Activated CD8-positive, alpha-beta T cell treated with anti-CD3 and anti-CD28 coated beads for 36 hours (primary cell): ENCODE data around the gene RETREG3. TPM values are rescaled to one million over a fixed set of nuclear protein-coding genes. Genes with fewer than 3 reads are reported as not detected.
A peak's percentile ranks its signal among the peaks of the same experiment; 100 is the strongest.

Experiments
- ATAC-seq: fragments of 200-7000 bp; cut with Tn5 transposase; one replicate; pipeline ENCODE4 v1.10.0; 2021; ENCODE audit warnings: mild to moderate bottlenecking, moderate library complexity
- CTCF ChIA-PET: fragments of 350-600 bp; sonication (Branson Sonifier 250); formaldehyde crosslinking; loops from one replicate; lab custom pipeline; 2021; ENCODE audit warnings: antibody characterized with exemption; lab: Charles Lee
- POLR2A ChIA-PET: fragments of 350-600 bp; sonication (Branson Sonifier 250); formaldehyde crosslinking; loops from one replicate; lab custom pipeline; 2021; ENCODE audit warnings: antibody characterized with exemption; lab: Charles Lee
- DNase-seq: peaks from one replicate; pipeline ENCODE4 v3.0.0-alpha.2; 2020
- H3K27ac Mint-ChIP-seq: one replicate; pipeline ENCODE4 v1.8.0; 2021; ENCODE audit warnings: mild to moderate bottlenecking, mixed read lengths
- H3K27me3 Mint-ChIP-seq: one replicate; pipeline ENCODE4 v1.8.0; 2021; ENCODE audit warnings: mixed read lengths
- H3K36me3 Mint-ChIP-seq: one replicate; pipeline ENCODE4 v1.8.0; 2021; ENCODE audit warnings: low read depth, mixed read lengths
- H3K4me1 Mint-ChIP-seq: one replicate; pipeline ENCODE4 v1.8.0; 2021; ENCODE audit warnings: low read depth, mixed read lengths
- H3K4me3 Mint-ChIP-seq: one replicate; pipeline ENCODE4 v1.8.0; 2021; ENCODE audit warnings: mild to moderate bottlenecking, moderate library complexity, mixed read lengths
- H3K9me3 Mint-ChIP-seq: one replicate; pipeline ENCODE4 v1.8.0; 2021; ENCODE audit warnings: mixed read lengths
- CTCF ChIP-seq: fragments of 200-600 bp; IDR thresholded peaks from one replicate; pipeline ENCODE4 v1.8.0; 2022; ENCODE audit warnings: antibody characterized with exemption, mild to moderate bottlenecking
- intact Hi-C: fragments of 100-400 bp; cut with micrococcal nuclease; formaldehyde crosslinking; loops from one replicate; pipeline ENCODE4 v1.10.0; 2022
- total RNA-seq, 2 experiments: library from RNA; stranded (reverse); gene quantifications; one replicate each; pipeline ENCODE4 v1.2.3, GENCODE V29; 2021

RETREG3 gene
- total RNA-seq, 2 experiments from 2014 or later: 25.0 to 28.2 TPM

- ChIA-PET POLR2A (interaction anchor here (1.1 kb wide), 1 partner anchor 19 kb away, joined by 4 read pairs; the partner anchor contains the start of gene PSMC3IP), CTCF (no interaction called here)
- Mint-ChIP-seq H3K27me3 (no peaks in the 10 kb centered on the region), H3K27ac (peak overlapping the region; percentile 53), H3K4me3 (no peak overlapping the region), H3K9me3 (no peaks in the 10 kb centered on the region), H3K36me3 (peaks cover 6% of the 10 kb centered on the region), H3K4me1 (peaks cover 18% of the 10 kb centered on the region)
- intact Hi-C loops: no loop called here
- ATAC-seq (no peak), DNase-seq (no peak)
- TF ChIP-seq CTCF: no peak
Measured at GRCh38 chr17:42596386-42596785, 12.8 kb downstream of the RETREG3 start.

DNA sequence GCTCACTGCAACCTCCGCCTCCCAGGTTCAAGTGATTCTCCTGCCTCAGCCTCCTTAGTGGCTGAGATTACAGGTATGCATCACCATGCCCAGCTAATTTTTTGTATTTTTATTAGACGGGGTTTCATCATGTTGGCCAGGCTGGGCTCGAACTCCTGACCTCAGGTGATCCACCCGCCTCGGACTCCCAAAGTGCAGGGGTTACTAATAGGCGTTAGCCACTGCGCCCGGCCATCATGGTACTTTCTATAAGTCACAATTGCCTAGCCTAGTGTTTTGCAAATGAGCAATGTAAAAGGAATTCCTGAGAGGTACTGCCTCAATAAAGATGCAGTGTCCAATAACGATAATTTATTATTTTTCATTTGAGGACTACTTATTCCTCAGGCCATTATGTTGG is 17.8 kb downstream of the RETREG3 start:
- ATAC-seq (no peak), DNase-seq (no peak)
- peaks cover 4% of the 10 kb centered on the region for H3K4me1 Mint-ChIP-seq
- no peaks in the 10 kb centered on the region for H3K27me3 Mint-ChIP-seq
- POLR2A ChIA-PET: interaction anchor here (1.4 to 1.9 kb wide), 2 partner anchors 13 to 37 kb away, joined by 4 to 7 read pairs; partner anchors contain the start of gene PSMC3IP
- no peak for TF ChIP-seq CTCF
- no peak overlapping the region for H3K4me3 Mint-ChIP-seq
- H3K9me3 Mint-ChIP-seq: no peaks in the 10 kb centered on the region
- H3K36me3 Mint-ChIP-seq: peaks cover 15% of the 10 kb centered on the region
- no peak overlapping the region for H3K27ac Mint-ChIP-seq
- intact Hi-C loops: no loop called here
- CTCF ChIA-PET: interaction anchor here (0.9 to 3.6 kb wide), 2 partner anchors 9 to 13 kb away, joined by 3 to 22 read pairs; partner anchors contain the start of gene PSMC3IP

GRCh38 chr17:42590886-42591285 is 18.3 kb downstream of the RETREG3 start:
- DNase-seq (no peak), ATAC-seq (no peak)
- Mint-ChIP-seq H3K27ac (peak overlapping the region; percentile 27), H3K4me3 (no peak overlapping the region), H3K9me3 (no peaks in the 10 kb centered on the region), H3K4me1 (peaks cover 2% of the 10 kb centered on the region), H3K36me3 (peaks cover 15% of the 10 kb centered on the region), H3K27me3 (no peaks in the 10 kb centered on the region)
- no peak for TF ChIP-seq CTCF
- ChIA-PET POLR2A (interaction anchor here (1.2 to 1.9 kb wide), 2 partner anchors 13 to 19 kb away, joined by 3 to 7 read pairs; partner anchors contain the start of genes PSMC3IP, RETREG3 and TUBG1), CTCF (interaction anchor here (0.9 to 4.8 kb wide), 3 partner anchors 10 to 13 kb away, joined by 3 to 47 read pairs (median 22); partner anchors contain the start of gene PSMC3IP)
- intact Hi-C loops: no loop called here

DNA sequence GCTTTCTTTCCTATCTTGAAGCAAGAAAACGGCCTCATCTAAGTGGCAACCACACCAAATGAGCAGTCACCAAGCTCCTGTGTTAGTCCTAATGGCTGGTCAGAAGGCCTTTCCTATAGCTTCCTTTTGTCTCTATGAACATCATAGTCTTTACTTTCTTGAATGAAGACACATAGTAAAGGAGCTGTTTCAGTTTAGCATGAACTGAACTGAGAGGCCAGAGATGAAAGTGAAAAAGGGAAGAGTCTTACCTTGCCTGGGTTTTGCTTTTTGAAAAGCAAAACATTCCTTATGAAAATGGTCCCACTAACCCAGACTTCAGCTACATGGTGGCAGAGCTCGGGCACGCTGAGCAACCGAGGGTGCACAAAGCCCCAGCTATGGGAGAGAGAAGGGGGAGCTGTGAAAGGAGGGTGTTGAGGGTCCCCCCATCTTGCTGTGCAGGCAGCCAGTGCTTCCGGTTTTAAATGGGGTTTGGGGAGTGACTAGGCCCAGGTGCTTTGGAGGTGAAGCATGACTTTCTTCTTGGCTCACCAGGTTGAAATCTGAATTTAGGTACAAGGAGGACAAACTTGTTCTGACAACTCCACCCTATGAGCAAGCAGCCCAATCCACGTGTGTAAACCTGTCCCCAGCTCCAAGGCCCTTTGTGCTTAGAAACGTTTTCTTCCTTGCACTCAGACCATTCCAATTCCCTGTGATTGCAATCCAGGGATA is 22.5 kb downstream of the RETREG3 start:
- intact Hi-C loops: no loop called here
- H3K36me3 Mint-ChIP-seq: peaks cover 13% of the 10 kb centered on the region

More for the DNA sequence above, 22.5 kb downstream of the RETREG3 start:
- POLR2A ChIA-PET: interaction anchor here (0.9 to 1.2 kb wide), 2 partner anchors 9 to 294 kb away, joined by 3 to 4 read pairs; partner anchors contain the start of gene PSMC3IP
- TF ChIP-seq CTCF: no peak
- no peaks in the 10 kb centered on the region for H3K27me3 Mint-ChIP-seq
- H3K4me3 Mint-ChIP-seq: no peak overlapping the region
- no peak for DNase-seq
- CTCF ChIA-PET: interaction anchor here (1.0 to 4.8 kb wide), 5 partner anchors 8 to 234 kb away, joined by 3 to 47 read pairs (median 3); partner anchors contain the start of genes PSMC3IP, RETREG3 and TUBG1
- H3K9me3 Mint-ChIP-seq: no peaks in the 10 kb centered on the region
- ATAC-seq: no peak
- H3K27ac Mint-ChIP-seq: peak overlapping the region; percentile 72
- H3K4me1 Mint-ChIP-seq: peaks cover 2% of the 10 kb centered on the region
